Measurements from ENCODE around the gene GLI3. TPM values are rescaled to one million over a fixed set of nuclear protein-coding genes. Genes with fewer than 3 reads are reported as not detected.
A peak's percentile ranks its signal among the peaks of the same experiment; 100 is the strongest.

Gene GLI3
- total RNA-seq, 6 experiments from 2014 or later: 0.12 to 0.95 (median 0.21) TPM

GRCh38 chr7:41942468-41943093, 294.4 kb downstream of the GLI3 start:
- peak overlapping the region; percentile 40 to 65 (median 57) for H3K4me3 ChIP-seq
- intact Hi-C loops (cut with DNase I): no loop called here
- peaks cover 0 to 14% (median 6%) of the 10 kb centered on the region in 4 donors for H3K4me1 ChIP-seq
- 23% methylated on average over 22 of the region's 23 CpGs for WGBS (ENCODE audit: insufficient coverage, low coverage, low lambda C conversion rate, missing lambda C conversion rate)
- peak overlapping the region; percentile 84 to 97 (median 90) for H3K27ac ChIP-seq
- H3K36me3 ChIP-seq: no peaks in the 10 kb centered on the region
- no peaks in the 10 kb centered on the region for H3K27me3 ChIP-seq
- DNase-seq (peak; percentile 80 to 89 (median 85)), ATAC-seq (peak; percentile 81 to 86 (median 85))
- H3K9me3 ChIP-seq: no peaks in the 10 kb centered on the region
- TF ChIP-seq POLR2A (IDR thresholded peaks at IDR 0.05) (peak; percentile 47), CTCF (IDR thresholded peaks at IDR 0.05) (no peak)

- Histone ChIP-seq H3K27me3 (no peaks in the 10 kb centered on the region), H3K4me1 (peaks cover 0 to 14% (median 6%) of the 10 kb centered on the region in 4 donors), H3K36me3 (no peaks in the 10 kb centered on the region), H3K4me3 (no peak overlapping the region), H3K27ac (no peak overlapping the region), H3K9me3 (no peaks in the 10 kb centered on the region)
- DNase-seq: peak; percentile 53 to 69 (median 60)
- WGBS (ENCODE audit: insufficient coverage, low coverage, low lambda C conversion rate, missing lambda C conversion rate): 12% methylated on average over 4 of the region's 6 CpGs
- intact Hi-C loops (cut with DNase I): no loop called here
- peak; percentile 71 to 79 (median 72) for ATAC-seq
- TF ChIP-seq CTCF (IDR thresholded peaks at IDR 0.05) (peak; percentile 90 to 94 (median 92)), POLR2A (IDR thresholded peaks at IDR 0.05) (no peak)
Measured at GRCh38 chr7:41940760-41941343, 296.2 kb downstream of the GLI3 start.

- peaks cover 0 to 11% (median 4%) of the 10 kb centered on the region in 4 donors for H3K4me1 ChIP-seq
- H3K36me3 ChIP-seq: no peaks in the 10 kb centered on the region
- intact Hi-C loops (cut with DNase I): no loop called here
- DNase-seq (no peak), ATAC-seq (no peak)
- TF ChIP-seq POLR2A (IDR thresholded peaks at IDR 0.05) (no peak), CTCF (IDR thresholded peaks at IDR 0.05) (no peak)
- 44% methylated on average over 2 of the region's 2 CpGs for WGBS (ENCODE audit: insufficient coverage, low coverage, low lambda C conversion rate, missing lambda C conversion rate)
- H3K4me3 ChIP-seq: no peak overlapping the region
- H3K27me3 ChIP-seq: no peaks in the 10 kb centered on the region
- no peak overlapping the region for H3K27ac ChIP-seq
- H3K9me3 ChIP-seq: no peaks in the 10 kb centered on the region
Measured at GRCh38 chr7:41938371-41938770, 298.6 kb downstream of the GLI3 start.

- Histone ChIP-seq H3K36me3 (no peaks in the 10 kb centered on the region), H3K4me1 (no peaks in the 10 kb centered on the region), H3K27ac (no peak overlapping the region), H3K4me3 (no peak overlapping the region), H3K27me3 (no peaks in the 10 kb centered on the region), H3K9me3 (no peaks in the 10 kb centered on the region)
- DNase-seq: no peak
- no peak for ATAC-seq
- no peak for TF ChIP-seq POLR2A (IDR thresholded peaks at IDR 0.05)
- TF ChIP-seq CTCF (IDR thresholded peaks at IDR 0.05): no peak
- WGBS (ENCODE audit: insufficient coverage, low coverage, low lambda C conversion rate, missing lambda C conversion rate): 94% methylated on average over 4 of the region's 4 CpGs
- intact Hi-C loops (cut with DNase I): no loop called here
Measured at GRCh38 chr7:41933427-41933826, 303.6 kb downstream of the GLI3 start.
